NCI-H774 (cell line): ENCODE measurements around the gene ENPP6.

Source experiments
- DNase-seq: peaks from one replicate; lab custom pipeline; 2025; lab: John Stamatoyannopoulos, UW

Gene ENPP6

GRCh38 chr4:184104419-184105101 is 113.1 kb downstream of the ENPP6 start:
- no peak for DNase-seq

DNA sequence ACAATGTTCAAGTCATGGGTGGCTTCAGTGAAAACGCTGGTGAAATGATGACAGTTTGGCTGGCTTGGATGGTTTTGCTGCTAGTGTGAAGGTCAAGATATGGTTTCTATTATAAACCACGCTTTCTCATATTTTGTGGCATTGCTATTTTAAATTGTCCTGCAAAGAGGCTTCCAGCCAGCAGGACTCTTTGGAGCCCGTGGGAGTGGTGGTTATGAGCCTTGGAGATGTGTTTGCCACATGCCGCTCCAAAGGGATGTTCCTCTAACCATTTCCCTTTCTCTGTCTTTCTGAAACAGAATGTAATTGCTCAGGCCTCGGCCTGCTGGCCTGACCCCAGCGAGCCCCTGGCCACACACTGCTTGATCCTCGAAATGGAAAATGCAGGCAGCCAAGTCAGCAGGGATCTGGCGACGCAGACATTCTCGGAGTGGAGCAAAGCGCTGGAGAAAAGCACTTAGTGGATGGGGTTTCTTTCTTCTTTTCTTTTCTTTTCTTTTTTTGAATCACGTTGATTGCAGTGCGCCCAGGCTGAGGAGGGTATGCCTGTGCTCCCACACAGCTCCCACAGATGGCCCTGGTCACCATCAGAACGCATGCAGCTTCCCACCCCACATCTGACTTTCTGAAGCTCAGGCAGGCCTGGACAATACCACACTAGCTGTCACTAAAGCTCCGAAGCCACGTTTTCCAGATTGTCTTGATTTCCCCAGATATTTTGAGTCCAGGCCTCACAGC is 114.0 kb downstream of the ENPP6 start:
- no peak for DNase-seq

- DNase-seq: no peak
Observed at GRCh38 chr4:184102927-184103326, 114.7 kb downstream of the ENPP6 start.

DNA sequence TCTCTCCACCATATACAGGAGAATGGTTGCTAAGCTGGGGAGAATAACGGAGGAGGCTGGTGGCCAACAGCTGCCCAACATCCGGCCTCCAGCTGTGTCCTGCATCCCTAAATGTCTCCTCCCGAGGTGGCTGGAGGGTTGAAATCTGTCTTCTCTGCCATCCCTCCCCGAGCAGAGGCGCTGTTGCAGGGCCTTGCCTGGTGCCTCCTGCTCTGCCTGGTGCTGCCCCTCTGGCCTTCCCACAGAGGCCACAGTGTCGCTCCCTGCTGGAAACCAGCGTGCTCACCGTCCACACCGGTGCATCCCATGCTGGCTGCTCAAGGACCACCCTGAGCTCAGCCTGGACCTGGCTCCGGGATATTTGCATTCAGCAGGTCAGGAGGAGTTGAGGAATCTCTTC is 115.2 kb downstream of the ENPP6 start:
- DNase-seq: no peak

GRCh38 chr4:184101711-184102110 is 116.0 kb downstream of the ENPP6 start:
- DNase-seq: no peak

GRCh38 chr4:184100297-184100885 is 117.3 kb downstream of the ENPP6 start:
- DNase-seq: peak; percentile 1

DNA sequence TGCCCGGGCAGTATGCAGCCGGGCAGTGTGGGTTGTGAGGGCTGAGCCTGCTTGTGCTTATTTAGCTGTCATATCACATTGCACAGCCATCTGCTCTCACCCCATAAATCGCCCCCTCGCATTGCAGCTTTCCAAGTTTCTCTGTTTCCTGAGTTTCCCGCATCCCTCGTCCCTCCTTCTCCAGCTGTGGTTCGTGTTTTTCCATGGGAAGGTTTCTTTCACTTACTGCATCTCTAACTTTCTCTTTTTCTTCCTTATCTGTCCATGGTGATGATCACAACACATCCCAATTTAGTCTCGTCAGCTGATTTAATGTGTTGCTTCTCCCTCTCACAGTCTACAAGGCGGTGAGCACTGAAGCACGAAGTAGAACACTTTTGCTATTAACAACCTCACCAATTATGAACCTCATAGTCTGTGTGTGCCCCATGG is 118.1 kb downstream of the ENPP6 start:
- DNase-seq: no peak

GRCh38 chr4:184099000-184099399 is 118.7 kb downstream of the ENPP6 start:
- DNase-seq: no peak

DNA sequence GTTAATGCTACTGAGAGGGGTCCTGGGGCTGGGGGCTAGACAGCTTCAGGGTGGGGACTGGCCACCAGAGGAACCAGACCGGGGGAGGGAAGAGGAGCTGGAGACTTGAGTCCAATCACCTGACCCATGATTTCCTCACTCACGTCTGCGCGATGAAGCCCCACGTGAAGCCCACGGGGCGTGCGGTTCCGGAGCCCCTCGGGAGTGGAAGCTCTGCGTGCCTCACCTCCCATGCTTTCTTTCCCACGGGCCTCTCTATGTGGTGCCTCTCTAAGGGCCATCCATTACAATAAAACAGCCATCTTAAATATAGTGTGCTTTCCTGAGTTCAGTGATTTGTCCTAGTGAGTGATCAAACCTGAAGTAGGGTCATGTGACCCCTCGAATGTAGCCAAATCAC is 119.9 kb downstream of the ENPP6 start:
- DNase-seq: no peak

DNA sequence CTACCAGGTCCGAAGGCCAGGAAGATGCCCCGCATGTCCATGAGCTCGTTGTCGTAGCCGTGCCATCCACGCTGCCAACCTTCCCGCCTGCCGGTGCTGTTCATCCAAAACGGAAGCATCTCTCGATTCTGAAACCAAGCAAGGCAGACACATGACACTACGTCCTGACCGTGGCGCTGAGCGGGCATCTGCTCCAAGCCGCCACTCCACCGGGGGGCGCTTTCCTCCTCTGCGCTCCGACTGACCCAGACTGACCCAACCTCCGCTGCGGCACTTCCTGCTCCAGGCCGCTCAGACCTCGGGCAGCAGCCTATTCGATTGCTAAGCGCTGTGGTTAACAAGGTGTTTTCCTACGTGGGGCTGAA is 120.5 kb downstream of the ENPP6 start:
- no peak for DNase-seq

DNA sequence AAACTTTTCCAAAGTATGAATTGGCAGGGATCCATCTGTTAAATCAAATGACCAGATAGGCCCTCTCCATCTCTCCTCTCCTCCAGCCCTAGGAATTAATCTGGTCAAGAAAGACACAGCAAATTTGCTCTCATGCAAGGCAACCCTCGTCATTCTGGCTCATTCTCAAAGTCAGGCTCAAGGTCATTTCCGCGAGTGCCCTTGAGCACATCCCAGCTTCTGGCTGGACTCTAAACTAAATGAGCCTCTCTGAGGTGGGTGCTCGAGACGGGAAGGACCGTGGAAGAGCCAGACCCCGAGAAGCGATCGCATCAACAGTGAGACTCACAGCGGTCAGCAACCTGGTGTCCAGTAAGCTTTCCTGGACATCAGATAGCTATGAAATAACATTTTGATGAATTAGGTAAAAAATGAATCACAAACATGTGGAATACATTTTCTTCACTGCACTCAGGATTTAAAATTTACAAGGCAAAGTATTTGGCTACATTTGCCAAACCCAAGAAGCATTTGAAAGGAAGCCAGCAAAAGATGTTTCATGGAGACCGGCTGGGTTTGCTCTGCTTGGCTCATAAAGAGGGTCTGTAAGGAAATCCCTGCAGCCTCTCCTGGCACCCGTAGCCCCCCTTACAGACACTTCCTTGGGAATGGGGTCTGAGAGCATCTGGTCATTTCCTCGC is 121.0 kb downstream of the ENPP6 start:
- DNase-seq: no peak

GRCh38 chr4:184094532-184095159 is 123.0 kb downstream of the ENPP6 start:
- DNase-seq: no peak

DNA sequence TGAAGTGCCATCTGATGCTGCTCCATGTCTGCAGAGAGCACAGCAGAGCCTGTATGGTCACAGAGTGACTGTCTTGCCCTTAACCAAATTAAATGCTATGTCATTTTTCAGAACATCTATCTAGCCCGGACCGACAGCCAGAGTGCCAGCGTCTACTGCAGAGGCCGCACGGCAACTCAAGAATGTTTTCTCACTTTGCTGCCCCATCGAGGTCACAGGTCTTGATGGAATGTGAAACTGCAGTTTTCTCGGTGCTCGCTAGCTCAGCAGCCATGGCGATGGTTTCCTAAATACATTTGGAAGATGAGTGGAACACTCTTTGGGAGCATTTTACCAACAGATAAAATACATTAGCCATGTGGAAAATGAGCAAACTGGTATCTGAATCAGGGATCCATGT is 125.7 kb downstream of the ENPP6 start:
- no peak for DNase-seq

GRCh38 chr4:184090571-184090970 is 127.1 kb downstream of the ENPP6 start:
- DNase-seq: no peak

GRCh38 chr4:184080674-184081073 is 137.0 kb downstream of the ENPP6 start:
- DNase-seq: no peak

DNA sequence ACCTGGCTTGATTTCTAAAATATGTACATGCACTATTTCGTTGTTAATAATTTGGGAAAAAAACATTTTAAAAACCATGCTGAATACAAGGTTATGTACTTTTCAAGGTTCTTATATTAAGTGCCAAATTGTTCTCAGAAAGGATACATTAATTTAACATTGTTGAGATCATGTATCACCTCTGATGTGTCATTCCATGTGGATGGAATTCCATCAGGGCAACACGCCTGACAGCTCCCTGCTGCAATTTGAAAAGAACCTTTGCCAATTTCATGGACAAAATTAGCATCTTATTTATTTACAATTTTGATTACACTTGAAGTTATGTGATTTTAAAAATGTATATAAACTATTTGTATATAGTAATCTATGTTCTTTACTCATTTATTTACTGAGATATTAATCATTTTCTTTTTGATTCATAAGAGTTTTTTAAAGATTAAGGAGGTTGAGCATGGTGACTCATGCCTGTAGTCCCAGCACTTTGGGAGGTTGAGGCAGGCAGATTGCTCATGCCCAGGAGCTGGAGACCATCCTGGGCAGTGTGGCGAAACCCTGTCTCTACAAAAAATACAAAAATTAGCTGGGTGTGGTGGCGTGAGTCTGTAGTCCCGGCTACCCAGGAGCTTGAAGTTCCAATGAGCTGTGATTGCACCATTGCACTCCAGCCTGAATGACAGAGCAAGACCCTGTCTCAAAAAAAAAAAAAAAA is 142.8 kb downstream of the ENPP6 start:
- no peak for DNase-seq

- no peak for DNase-seq
Observed at GRCh38 chr4:184067931-184068554, 149.6 kb downstream of the ENPP6 start.

- no peak for DNase-seq
Observed at GRCh38 chr4:184066584-184067300, 150.9 kb downstream of the ENPP6 start.

DNA sequence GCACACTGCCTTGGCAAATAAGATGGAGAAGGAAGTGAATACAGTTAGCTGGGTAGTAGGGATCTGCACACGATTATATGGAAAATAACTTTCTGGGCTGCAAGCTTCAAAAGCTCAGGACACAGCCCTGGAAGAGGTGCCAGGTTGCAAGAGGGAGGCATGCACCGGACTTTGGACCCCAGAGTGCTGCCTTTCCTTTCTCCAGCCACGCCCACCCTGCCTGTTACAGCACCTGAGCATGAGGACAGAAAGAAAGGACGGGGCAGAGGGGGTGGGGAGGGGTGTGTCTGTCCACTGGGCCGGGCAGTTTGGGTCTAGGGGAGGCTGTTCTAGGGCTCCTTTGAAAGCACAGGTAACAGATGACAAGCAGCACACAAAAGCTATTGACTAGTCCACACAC is 152.8 kb downstream of the ENPP6 start:
- no peak for DNase-seq

DNA sequence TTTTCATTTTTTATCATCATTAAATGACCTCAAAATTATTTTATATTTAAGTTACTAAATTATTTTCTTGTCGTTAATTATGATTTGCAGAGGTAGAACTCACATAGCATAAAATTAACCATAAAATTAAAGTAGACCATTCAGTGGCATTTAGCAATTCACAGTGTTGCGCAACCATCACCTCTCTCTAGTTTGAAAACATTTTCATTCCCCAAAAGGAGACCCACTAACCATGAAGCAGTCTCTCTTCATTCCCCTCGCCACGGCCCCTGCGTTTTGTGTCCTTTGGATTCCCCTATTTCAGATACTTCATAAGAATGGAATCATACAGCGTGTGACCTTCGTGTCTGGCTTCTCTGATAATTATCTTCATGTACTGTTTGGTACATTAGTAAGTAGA is 154.9 kb downstream of the ENPP6 start:
- no peak for DNase-seq

DNA sequence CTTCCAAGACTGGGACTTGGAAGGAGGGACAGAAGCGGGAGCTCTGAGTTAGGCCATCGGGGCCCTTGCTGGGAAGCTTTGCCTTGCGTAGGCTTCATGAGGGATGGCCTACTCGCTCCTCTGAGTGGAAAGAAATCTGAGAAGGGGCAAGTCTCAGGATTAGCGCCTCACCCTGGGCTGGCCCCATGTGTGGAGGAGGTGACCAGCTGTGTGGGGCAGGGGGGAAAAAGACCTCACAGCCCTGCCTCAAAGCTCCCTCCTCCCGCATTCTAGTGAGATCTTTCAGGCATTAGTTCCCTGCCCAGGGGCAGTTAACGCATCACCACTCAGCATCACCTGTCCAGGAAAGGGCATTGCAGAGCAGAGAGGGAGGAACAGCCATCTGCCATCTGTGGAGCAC is 156.1 kb downstream of the ENPP6 start:
- no peak for DNase-seq
